ENCODE measurements around the gene DISP2. TPM values are rescaled to one million over a fixed set of nuclear protein-coding genes. Genes with fewer than 3 reads are reported as not detected.

The DISP2 gene
- total RNA-seq, 1 experiment from 2014 or later = 1.3 TPM

- H3K9me3 Mint-ChIP-seq = no peaks in the 10 kb centered on the region
- Histone ChIP-seq H3K79me1 (ENCODE audit: insufficient read depth, low read depth, low read length, poor library complexity, severe bottlenecking) (no peaks in the 10 kb centered on the region), H2BK20ac (ENCODE audit: low read depth, low read length, poor library complexity, severe bottlenecking) (no peak overlapping the region), H2BK5ac (ENCODE audit: insufficient read length, low read length) (no peak overlapping the region), H4K20me1 (ENCODE audit: control insufficient read depth, insufficient read depth, insufficient read length) (no peaks in the 10 kb centered on the region), H2AFZ (ENCODE audit: low read length) (no peak overlapping the region), H3K56ac (ENCODE audit: insufficient read length, low read depth, low read length) (no peak overlapping the region), H3K9me3 (ENCODE audit: control insufficient read depth, low read depth, low read length) (no peaks in the 10 kb centered on the region), H3K27me3 (ENCODE audit: insufficient read depth, low read length) (no peaks in the 10 kb centered on the region), H2BK15ac (ENCODE audit: low read depth, low read length) (no peak overlapping the region), H3K23ac (ENCODE audit: insufficient read length, low read depth, low read length) (no peak overlapping the region), H2AK5ac (ENCODE audit: insufficient read length, low read length) (no peak overlapping the region), H3K27ac (ENCODE audit: insufficient read length, low read depth, low read length) (no peak overlapping the region), H3K23me2 (ENCODE audit: insufficient read length, low read depth, low read length, poor library complexity, severe bottlenecking) (no peaks in the 10 kb centered on the region), H3K79me2 (ENCODE audit: insufficient read depth, low read length) (no peaks in the 10 kb centered on the region), H3T11ph (ENCODE audit: low read length) (no peak overlapping the region), H4K91ac (ENCODE audit: insufficient read length, low read depth, low read length) (no peak overlapping the region), H2BK12ac (ENCODE audit: insufficient read length, low read depth, low read length) (no peak overlapping the region), H3K4me1 (ENCODE audit: insufficient read depth, low read length) (no peaks in the 10 kb centered on the region), H2BK120ac (ENCODE audit: low read depth, low read length, poor library complexity, severe bottlenecking) (no peak overlapping the region), H3K18ac (ENCODE audit: insufficient read length, low read depth, low read length) (no peak overlapping the region), H3K9ac (ENCODE audit: extremely low read depth, insufficient read length, low read length) (no peak overlapping the region), H3K4ac (ENCODE audit: low read depth, low read length) (no peak overlapping the region), H3K14ac (ENCODE audit: insufficient read depth, low read length) (no peak overlapping the region), H3K4me2 (ENCODE audit: insufficient read depth, insufficient read length, low read length) (no peak overlapping the region), H4K8ac (replicated peaks; ENCODE audit: insufficient read length, low read depth, low read length) (no peak overlapping the region), H4K5ac (ENCODE audit: insufficient read length, low read depth, low read length) (no peak overlapping the region)
- no peak for DNase-seq
- H3K4me3 Mint-ChIP-seq = no peak overlapping the region; a peak in 2 of 5 replicates
- no CpG with 5 or more reads among the region's 13 CpGs for WGBS (ENCODE audit: extremely low coverage, insufficient read length, low lambda C conversion rate)
- TF ChIP-seq, protein P1, sequence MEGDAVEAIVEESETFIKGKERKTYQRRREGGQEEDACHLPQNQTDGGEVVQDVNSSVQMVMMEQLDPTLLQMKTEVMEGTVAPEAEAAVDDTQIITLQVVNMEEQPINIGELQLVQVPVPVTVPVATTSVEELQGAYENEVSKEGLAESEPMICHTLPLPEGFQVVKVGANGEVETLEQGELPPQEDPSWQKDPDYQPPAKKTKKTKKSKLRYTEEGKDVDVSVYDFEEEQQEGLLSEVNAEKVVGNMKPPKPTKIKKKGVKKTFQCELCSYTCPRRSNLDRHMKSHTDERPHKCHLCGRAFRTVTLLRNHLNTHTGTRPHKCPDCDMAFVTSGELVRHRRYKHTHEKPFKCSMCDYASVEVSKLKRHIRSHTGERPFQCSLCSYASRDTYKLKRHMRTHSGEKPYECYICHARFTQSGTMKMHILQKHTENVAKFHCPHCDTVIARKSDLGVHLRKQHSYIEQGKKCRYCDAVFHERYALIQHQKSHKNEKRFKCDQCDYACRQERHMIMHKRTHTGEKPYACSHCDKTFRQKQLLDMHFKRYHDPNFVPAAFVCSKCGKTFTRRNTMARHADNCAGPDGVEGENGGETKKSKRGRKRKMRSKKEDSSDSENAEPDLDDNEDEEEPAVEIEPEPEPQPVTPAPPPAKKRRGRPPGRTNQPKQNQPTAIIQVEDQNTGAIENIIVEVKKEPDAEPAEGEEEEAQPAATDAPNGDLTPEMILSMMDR (conservative IDR thresholded peaks at IDR 0.05) = no peak
- peaks cover 21 to 43% of the 10 kb centered on the region in 2 experiments for H3K4me1 Mint-ChIP-seq
- H3K36me3 Mint-ChIP-seq (ENCODE audit: insufficient read depth in 1 of 3, low read depth in 3 of 3) = peaks cover 0 to 4% (median 3%) of the 10 kb centered on the region in 3 experiments; a peak in 2 of 7 replicates
- H3K27ac Mint-ChIP-seq = no peak overlapping the region
- H3K27me3 Mint-ChIP-seq (ENCODE audit: low read depth) = peaks cover 11% of the 10 kb centered on the region
Measured at GRCh38 chr15:40335938-40336743, 21.9 kb upstream of the DISP2 start.
